ENCODE results near the gene CHML. TPM values are rescaled to one million over a fixed set of nuclear protein-coding genes. Genes with fewer than 3 reads are reported as not detected.

CHML gene
- total RNA-seq, 1 experiment from 2014 or later = 9.7 TPM

GRCh38 chr1:241615043-241615974, 24.9 kb downstream of the CHML start:
- no peak for DNase-seq (ENCODE audit: low read depth)

- DNase-seq (ENCODE audit: low read depth) = no peak
Measured at GRCh38 chr1:241614572-241614971, 25.6 kb downstream of the CHML start.

GRCh38 chr1:241614144-241614543, 26.0 kb downstream of the CHML start:
- DNase-seq (ENCODE audit: low read depth) = no peak

- peak; percentile 81 for DNase-seq (ENCODE audit: low read depth)
Measured at GRCh38 chr1:241612533-241613477, 27.4 kb downstream of the CHML start.

- no peak for DNase-seq (ENCODE audit: low read depth)
Measured at GRCh38 chr1:241611736-241612135, 28.4 kb downstream of the CHML start.

- peak; percentile 68 for DNase-seq (ENCODE audit: low read depth)
Measured at GRCh38 chr1:241611063-241611462, 29.1 kb downstream of the CHML start.

- DNase-seq (ENCODE audit: low read depth) = peak; percentile 66
Measured at GRCh38 chr1:241610056-241610815, 29.9 kb downstream of the CHML start.

GRCh38 chr1:241608379-241609033, 31.7 kb downstream of the CHML start:
- DNase-seq (ENCODE audit: low read depth) = peak; percentile 69

GRCh38 chr1:241607497-241607896, 32.7 kb downstream of the CHML start:
- no peak for DNase-seq (ENCODE audit: low read depth)

GRCh38 chr1:241606544-241606943, 33.6 kb downstream of the CHML start:
- DNase-seq (ENCODE audit: low read depth) = peak; percentile 71

- DNase-seq (ENCODE audit: low read depth) = no peak
Measured at GRCh38 chr1:241605146-241605805, 34.9 kb downstream of the CHML start.

- DNase-seq (ENCODE audit: low read depth) = peak; percentile 81
Measured at GRCh38 chr1:241603731-241604245, 36.4 kb downstream of the CHML start.

- DNase-seq (ENCODE audit: low read depth) = peak; percentile 57
Measured at GRCh38 chr1:241600496-241600901, 39.7 kb downstream of the CHML start.

- no peak for DNase-seq (ENCODE audit: low read depth)
Measured at GRCh38 chr1:241598249-241598648, 41.9 kb downstream of the CHML start.

- DNase-seq (ENCODE audit: low read depth) = no peak
Measured at GRCh38 chr1:241596633-241597032, 43.5 kb downstream of the CHML start.

GRCh38 chr1:241593186-241593585, 47.0 kb downstream of the CHML start:
- no peak for DNase-seq (ENCODE audit: low read depth)

- peak; percentile 92 for DNase-seq (ENCODE audit: low read depth)
Measured at GRCh38 chr1:241592273-241592958, 47.8 kb downstream of the CHML start.

- no peak for DNase-seq (ENCODE audit: low read depth)
Measured at GRCh38 chr1:241591736-241592135, 48.4 kb downstream of the CHML start.

- DNase-seq (ENCODE audit: low read depth) = peak; percentile 87
Measured at GRCh38 chr1:241591317-241591716, 48.9 kb downstream of the CHML start.

- no peak for DNase-seq (ENCODE audit: low read depth)
Measured at GRCh38 chr1:241590719-241591118, 49.5 kb downstream of the CHML start.
